ENCODE results near the gene TUBG2. TPM values are rescaled to one million over a fixed set of nuclear protein-coding genes. Genes with fewer than 3 reads are reported as not detected.

TUBG2 gene
- total and polyA plus RNA-seq, 2 of the 8 experiments (the other 6 are each of a cell fraction or from before 2014, with no cell fraction given): 14.8 to 16.6 TPM

DNA sequence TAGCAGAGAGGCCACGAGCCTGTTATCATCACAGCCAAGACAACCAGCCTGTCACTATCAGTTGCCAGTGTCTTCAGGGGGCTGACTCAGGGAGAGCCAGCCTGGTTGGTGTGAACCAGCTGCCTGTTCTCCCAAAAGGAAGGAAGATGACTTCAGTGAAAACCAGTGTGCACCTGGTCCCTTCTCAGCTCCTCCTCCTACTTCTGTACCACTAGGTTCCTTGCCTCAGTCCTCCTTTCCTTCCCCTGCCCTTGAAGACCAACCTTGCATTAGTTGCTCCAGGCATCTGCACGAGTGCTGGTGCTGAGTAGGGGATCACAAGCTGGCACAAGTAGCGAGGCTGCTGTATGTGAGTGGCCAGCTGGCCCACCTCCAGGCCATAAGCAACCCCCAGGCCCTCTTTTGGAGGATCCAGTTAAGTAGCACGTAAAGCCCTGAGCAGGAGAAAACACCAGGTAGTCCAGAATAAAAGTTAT is 41.1 kb upstream of the TUBG2 start:
- no peak overlapping the region for H4K8ac ChIP-seq (ENCODE audit: extremely low read depth, insufficient read depth, low read length)
- H2AFZ ChIP-seq (ENCODE audit: low read length): no peak overlapping the region
- H3K23me2 ChIP-seq (ENCODE audit: low read depth, low read length): no peaks in the 10 kb centered on the region
- no peak overlapping the region for H4K5ac ChIP-seq (ENCODE audit: insufficient read length, low read depth, low read length)
- H3K14ac ChIP-seq (ENCODE audit: insufficient read length): no peak overlapping the region
- peaks cover 0 to 2% of the 10 kb centered on the region in 2 experiments for H4K20me1 ChIP-seq (replicated peaks in 1 of 2; ENCODE audit: control insufficient read depth in 1 of 2, insufficient read depth in 2 of 2, low read length in 2 of 2)
- no peak overlapping the region for H2AK5ac ChIP-seq (ENCODE audit: low read depth, low read length)
- H3K9me3 ChIP-seq (ENCODE audit: insufficient read depth in 2 of 2, low read depth in 1 of 2, low read length in 1 of 2): no peaks in the 10 kb centered on the region
- peak overlapping the region in 1 of 2 experiments; percentile 26; a peak in 1 of 4 replicates for H3K4me2 ChIP-seq (ENCODE audit: insufficient read depth in 1 of 2, low read depth in 2 of 2, low read length in 2 of 2)
- 82% methylated on average over 4 of the region's 4 CpGs; no CpG with 5 or more reads in 1 of the 2 experiments for WGBS, 2 experiments (ENCODE audit: extremely low coverage in 1 of 2, insufficient coverage in 1 of 2, insufficient read length in 1 of 2, insufficient replicate concordance in 2 of 2, low coverage in 1 of 2, low lambda C conversion rate in 2 of 2, missing lambda C conversion rate in 1 of 2)
- H3K56ac ChIP-seq (replicated peaks; ENCODE audit: insufficient read length, low read depth, low read length): no peak overlapping the region
- H3K4me1 ChIP-seq (replicated peaks in 1 of 4; ENCODE audit: control insufficient read depth in 3 of 4, insufficient read depth in 4 of 4, low read length in 3 of 4): peaks cover 0 to 4% (median 4%) of the 10 kb centered on the region in 4 experiments; a peak in 3 of 7 replicates
- no peaks in the 10 kb centered on the region for H3K27me3 ChIP-seq (replicated peaks in 1 of 4; ENCODE audit: control insufficient read depth in 3 of 4, extremely low read depth in 1 of 4, insufficient read depth in 3 of 4, low read length in 3 of 4)
- no peak overlapping the region for H2BK120ac ChIP-seq (replicated peaks; ENCODE audit: low read depth, low read length)
- no peaks in the 10 kb centered on the region for H3K79me2 ChIP-seq (ENCODE audit: control insufficient read depth in 1 of 2, insufficient read depth in 2 of 2, low read length in 2 of 2)
- POLR2A ChIA-PET (ENCODE audit: partially characterized antibody): interaction anchor here (0.6 to 1.9 kb wide), 14 partner anchors 8 to 514 kb away, joined by 3 to 12 read pairs (median 4); partner anchors contain the start of genes PSMC3IP, RETREG3, TUBG1 and TUBG2
- H3K36me3 ChIP-seq (ENCODE audit: control insufficient read depth in 2 of 4, insufficient read depth in 4 of 4, low read length in 3 of 4): peaks cover 17 to 29% (median 25%) of the 10 kb centered on the region in 4 experiments; a peak in 7 of 8 replicates
- no peak overlapping the region for H4K91ac ChIP-seq (replicated peaks; ENCODE audit: insufficient read length, low read length)
- no peak overlapping the region for H3K23ac ChIP-seq (ENCODE audit: insufficient read length)
- H3K79me1 ChIP-seq (ENCODE audit: low read depth, low read length): no peaks in the 10 kb centered on the region
- FAIRE-seq (no peak), DNase-seq (ENCODE audit: low read depth in 1 of 2, low spot score in 2 of 2) (peak in 1 of 2 experiments; percentile 49)
- no peak overlapping the region for H3K27ac ChIP-seq (ENCODE audit: low read depth, low read length)
- no peak overlapping the region for H3K4ac ChIP-seq (replicated peaks; ENCODE audit: insufficient read length, low read depth, low read length)
- TF ChIP-seq SIX5 (IDR thresholded peaks at IDR 0.05; ENCODE audit: low read depth, low read length): no peak
- CTCF ChIA-PET (ENCODE audit: partially characterized antibody): interaction anchor here (0.9 to 3.8 kb wide), 15 partner anchors 9 to 73 kb away, joined by 3 to 37 read pairs (median 5); partner anchors contain the start of genes RETREG3 and TUBG1
- 0 out of 2 replicates have a peak overlapping the region, but pooled peaks have one; percentile 1 for H2BK15ac ChIP-seq (ENCODE audit: low read length)
- H3K18ac ChIP-seq (ENCODE audit: extremely low read depth, low read length): no peak overlapping the region
- 0 out of 2 replicates have a peak overlapping the region, but pooled peaks have one; percentile 50 for H2BK12ac ChIP-seq (ENCODE audit: low read depth, low read length)
- 0 out of 2 replicates have a peak overlapping the region, but pooled peaks have one; percentile 48 for H2BK20ac ChIP-seq (ENCODE audit: low read length)
- H3K4me3 ChIP-seq (ENCODE audit: extremely low read depth in 1 of 4, insufficient read depth in 2 of 4, low read depth in 3 of 4, low read length in 4 of 4): no peak overlapping the region
- H3K9ac ChIP-seq (replicated peaks in 1 of 4; ENCODE audit: extremely low read depth in 1 of 4, low read depth in 3 of 4, low read length in 3 of 4): no peak overlapping the region
- no peak overlapping the region; the same call in 1 of the 2 replicates for H2BK5ac ChIP-seq (ENCODE audit: low read depth, low read length)
